Measurements from ENCODE around the gene TANC2. TPM values are rescaled to one million over a fixed set of nuclear protein-coding genes. Genes with fewer than 3 reads are reported as not detected.

The TANC2 gene
- total RNA-seq, 1 experiment from 2014 or later = 53.2 TPM

- no TSS peak for BruUV-seq (replicated peaks)
- no peak for TF ChIP-seq ZBTB33 (IDR thresholded peaks at IDR 0.05; ENCODE audit: extremely low read depth, insufficient replicate concordance, low read length)
- no peak for TF ChIP-seq EZH2 (IDR thresholded peaks at IDR 0.05)
- no peak for TF ChIP-seq POLR2A (IDR thresholded peaks at IDR 0.05; ENCODE audit: borderline replicate concordance, extremely low read depth, insufficient read depth, insufficient read length)
- no peak for TF ChIP-seq CEBPB (IDR thresholded peaks at IDR 0.05; ENCODE audit: low read depth)
- no peak for TF ChIP-seq FOSL1 (IDR thresholded peaks at IDR 0.05; ENCODE audit: low read depth)
- TF ChIP-seq, protein P1, sequence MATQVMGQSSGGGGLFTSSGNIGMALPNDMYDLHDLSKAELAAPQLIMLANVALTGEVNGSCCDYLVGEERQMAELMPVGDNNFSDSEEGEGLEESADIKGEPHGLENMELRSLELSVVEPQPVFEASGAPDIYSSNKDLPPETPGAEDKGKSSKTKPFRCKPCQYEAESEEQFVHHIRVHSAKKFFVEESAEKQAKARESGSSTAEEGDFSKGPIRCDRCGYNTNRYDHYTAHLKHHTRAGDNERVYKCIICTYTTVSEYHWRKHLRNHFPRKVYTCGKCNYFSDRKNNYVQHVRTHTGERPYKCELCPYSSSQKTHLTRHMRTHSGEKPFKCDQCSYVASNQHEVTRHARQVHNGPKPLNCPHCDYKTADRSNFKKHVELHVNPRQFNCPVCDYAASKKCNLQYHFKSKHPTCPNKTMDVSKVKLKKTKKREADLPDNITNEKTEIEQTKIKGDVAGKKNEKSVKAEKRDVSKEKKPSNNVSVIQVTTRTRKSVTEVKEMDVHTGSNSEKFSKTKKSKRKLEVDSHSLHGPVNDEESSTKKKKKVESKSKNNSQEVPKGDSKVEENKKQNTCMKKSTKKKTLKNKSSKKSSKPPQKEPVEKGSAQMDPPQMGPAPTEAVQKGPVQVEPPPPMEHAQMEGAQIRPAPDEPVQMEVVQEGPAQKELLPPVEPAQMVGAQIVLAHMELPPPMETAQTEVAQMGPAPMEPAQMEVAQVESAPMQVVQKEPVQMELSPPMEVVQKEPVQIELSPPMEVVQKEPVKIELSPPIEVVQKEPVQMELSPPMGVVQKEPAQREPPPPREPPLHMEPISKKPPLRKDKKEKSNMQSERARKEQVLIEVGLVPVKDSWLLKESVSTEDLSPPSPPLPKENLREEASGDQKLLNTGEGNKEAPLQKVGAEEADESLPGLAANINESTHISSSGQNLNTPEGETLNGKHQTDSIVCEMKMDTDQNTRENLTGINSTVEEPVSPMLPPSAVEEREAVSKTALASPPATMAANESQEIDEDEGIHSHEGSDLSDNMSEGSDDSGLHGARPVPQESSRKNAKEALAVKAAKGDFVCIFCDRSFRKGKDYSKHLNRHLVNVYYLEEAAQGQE (IDR thresholded peaks at IDR 0.05; ENCODE audit: low read depth) = no peak
- TF ChIP-seq, protein P2, sequence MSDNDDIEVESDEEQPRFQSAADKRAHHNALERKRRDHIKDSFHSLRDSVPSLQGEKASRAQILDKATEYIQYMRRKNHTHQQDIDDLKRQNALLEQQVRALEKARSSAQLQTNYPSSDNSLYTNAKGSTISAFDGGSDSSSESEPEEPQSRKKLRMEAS (IDR thresholded peaks at IDR 0.05) = no peak
- no peak for TF ChIP-seq SRF (IDR thresholded peaks at IDR 0.05; ENCODE audit: low read depth)
- no peak for TF ChIP-seq JUND (IDR thresholded peaks at IDR 0.05)
- TF ChIP-seq YY1 (IDR thresholded peaks at IDR 0.05; ENCODE audit: extremely low read depth, insufficient replicate concordance, low read depth, low read length) = no peak
- no peak for TF ChIP-seq EZH2phosphoT487 (IDR thresholded peaks at IDR 0.05; ENCODE audit: borderline replicate concordance)
- TF ChIP-seq TCF7L2 (IDR thresholded peaks at IDR 0.05; ENCODE audit: borderline replicate concordance, extremely low read depth, insufficient read depth, insufficient read length) = no peak
- no peak for TF ChIP-seq CBX3 (IDR thresholded peaks at IDR 0.05; ENCODE audit: low read depth)
- no peak for TF ChIP-seq SP1 (IDR thresholded peaks at IDR 0.05; ENCODE audit: low read depth)
- Histone ChIP-seq H3K9ac (ENCODE audit: low read length) (no peak overlapping the region), H3K4me2 (ENCODE audit: low read length) (no peak overlapping the region), H3K79me2 (ENCODE audit: insufficient read depth, low read length) (no peaks in the 10 kb centered on the region), H3K4me3 (replicated peaks in 1 of 2; ENCODE audit: low read depth in 1 of 2, low read length in 2 of 2) (no peak overlapping the region), H3K36me3 (ENCODE audit: control insufficient read depth in 1 of 2, insufficient read depth in 2 of 2, low read length in 2 of 2) (no peaks in the 10 kb centered on the region), H3K9me2 (ENCODE audit: insufficient read depth) (no peaks in the 10 kb centered on the region), H2AFZ (ENCODE audit: low read depth, low read length, poor library complexity, severe bottlenecking) (no peak overlapping the region), H3K4me1 (ENCODE audit: control insufficient read depth in 1 of 2, insufficient read depth in 2 of 2, low read length in 2 of 2) (no peaks in the 10 kb centered on the region), H3K9me3 (ENCODE audit: control insufficient read depth in 1 of 2, insufficient read depth in 1 of 2, low read depth in 1 of 2, low read length in 2 of 2) (no peaks in the 10 kb centered on the region), H4K20me1 (ENCODE audit: insufficient read depth) (no peaks in the 10 kb centered on the region), H3K27me3 (ENCODE audit: insufficient read depth, low read length) (no peaks in the 10 kb centered on the region), H3K27ac (ENCODE audit: low read depth, low read length) (no peak overlapping the region)
- POLR2A ChIA-PET = no interaction called here
- RAD21 ChIA-PET (ENCODE audit: low non-redundant PET in 1 of 2, low total read pairs in 2 of 2, uncharacterized antibody in 2 of 2, unreplicated experiment in 2 of 2) = no interaction called here
- intact Hi-C loops (cut with micrococcal nuclease) = no loop called here
- CTCF ChIA-PET = no interaction called here
- DNase-seq (ENCODE audit: low read depth, low spot score) (no peak), ATAC-seq (no peak)
Measured at GRCh38 chr17:62920300-62920699, 45.7 kb upstream of the TANC2 start.

Data from HCT116 (cell line).